Left ventricle myocardium inferior (tissue), 1 donor: Measurements from ENCODE around the gene CTNNBL1. TPM values are rescaled to one million over a fixed set of nuclear protein-coding genes. Genes with fewer than 3 reads are reported as not detected.

Source experiments
- DNase-seq: peaks from one replicate; pipeline ENCODE4 v3.0.0-alpha.2; 2020
- H3K27ac ChIP-seq: fragments of 200-600 bp; replicated peaks from 2 replicates; pipeline ENCODE4 v1.8.0; 2021
- H3K27me3 ChIP-seq: fragments of 200-600 bp; 2 replicates; pipeline ENCODE4 v1.8.0; 2021; ENCODE audit warnings: low read depth
- H3K36me3 ChIP-seq: fragments of 200-600 bp; 2 replicates; pipeline ENCODE4 v1.8.0; 2021
- H3K4me1 ChIP-seq: fragments of 200-600 bp; 2 replicates; pipeline ENCODE4 v1.8.0; 2021
- H3K4me3 ChIP-seq: fragments of 200-600 bp; 2 replicates; pipeline ENCODE4 v1.8.0; 2021; ENCODE audit warnings: mild to moderate bottlenecking, moderate library complexity
- H3K9me3 ChIP-seq: fragments of 200-600 bp; replicated peaks from 2 replicates; pipeline ENCODE4 v1.8.0; 2021
- CTCF ChIP-seq: fragments of 200-600 bp; IDR thresholded peaks from 2 replicates; pipeline ENCODE4 v1.8.0; 2021; ENCODE audit warnings: antibody characterized with exemption, mild to moderate bottlenecking, borderline replicate concordance
- intact Hi-C: fragments of 100-400 bp; cut with micrococcal nuclease; formaldehyde crosslinking; loops from one replicate; pipeline ENCODE4 v1.11.0; 2022
- total RNA-seq: library from RNA; stranded (reverse); fragmentation: NEBNext Ultra II Directional; extraction: Animal tissue kit (Norgen Biotek cat#: 25700); gene quantifications from one replicate; pipeline ENCODE4 v1.2.1, GENCODE V29; 2021
- donor health status: DM: no; HTN: yes; CAD: no; lungs with severe emphysema.

The CTNNBL1 gene
- total RNA-seq, 1 donor from 2014 or later: 58.8 TPM

- no peaks in the 10 kb centered on the region for H3K27me3 ChIP-seq
- no peak overlapping the region for H3K27ac ChIP-seq
- no peak for DNase-seq
- peaks cover 23% of the 10 kb centered on the region for H3K36me3 ChIP-seq
- intact Hi-C loops: no loop called here
- TF ChIP-seq CTCF: no peak
- H3K9me3 ChIP-seq: no peaks in the 10 kb centered on the region
- no peak overlapping the region for H3K4me3 ChIP-seq
- H3K4me1 ChIP-seq: peaks cover 29% of the 10 kb centered on the region
Measured at GRCh38 chr20:37776049-37776448, 82.2 kb downstream of the CTNNBL1 start.

- Histone ChIP-seq H3K27ac (no peak overlapping the region), H3K36me3 (peaks cover 24% of the 10 kb centered on the region), H3K27me3 (no peaks in the 10 kb centered on the region), H3K4me3 (no peak overlapping the region), H3K4me1 (peaks cover 29% of the 10 kb centered on the region), H3K9me3 (no peaks in the 10 kb centered on the region)
- no peak for DNase-seq
- intact Hi-C loops: no loop called here
- no peak for TF ChIP-seq CTCF
Measured at GRCh38 chr20:37776526-37776925, 82.7 kb downstream of the CTNNBL1 start.

DNA sequence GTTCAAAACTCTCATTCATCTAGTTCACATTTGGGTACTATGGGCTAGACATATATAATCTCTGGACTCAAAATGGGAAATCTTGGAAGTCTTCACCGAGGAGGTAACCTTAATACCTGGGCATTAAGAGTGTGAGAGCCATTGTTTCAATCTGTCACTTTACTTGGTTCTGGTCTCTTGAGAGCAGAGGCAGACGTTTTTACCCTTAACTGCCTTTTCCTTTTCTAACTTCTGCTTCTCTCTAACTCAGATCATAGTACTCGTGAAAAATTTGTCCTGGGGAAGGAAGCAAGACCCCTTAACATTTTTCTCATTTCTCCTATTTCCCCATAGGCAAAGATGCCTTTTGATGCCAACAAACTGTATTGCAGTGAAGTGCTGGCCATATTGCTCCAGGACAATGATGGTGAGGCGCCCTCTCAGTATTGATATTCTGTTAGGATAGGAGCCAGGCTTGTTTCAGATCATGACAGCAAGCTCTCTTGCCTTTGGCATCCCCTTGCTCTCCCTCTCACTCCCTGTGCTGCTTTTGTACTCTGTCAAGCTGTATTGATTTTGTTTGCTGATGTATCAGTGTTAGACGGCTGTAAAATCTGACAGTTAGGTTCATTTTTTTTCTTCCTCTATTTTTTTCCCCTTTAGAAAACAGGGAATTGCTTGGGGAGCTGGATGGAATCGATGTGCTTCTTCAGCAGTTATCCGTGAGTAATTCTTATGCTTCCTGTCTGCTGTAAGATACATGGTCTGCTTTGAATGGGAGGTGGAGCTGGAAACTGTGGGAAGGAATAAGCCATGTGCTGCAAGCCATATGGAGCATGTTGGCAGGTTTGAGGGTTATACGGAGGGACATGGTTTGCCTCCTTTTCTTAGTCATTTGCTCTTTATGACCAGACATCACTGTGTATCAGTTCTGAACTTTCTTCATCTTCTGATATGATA lies 83.5 kb downstream of the CTNNBL1 start:
- Histone ChIP-seq H3K36me3 (peaks cover 28% of the 10 kb centered on the region), H3K4me1 (peaks cover 29% of the 10 kb centered on the region), H3K4me3 (no peak overlapping the region), H3K9me3 (no peaks in the 10 kb centered on the region), H3K27ac (no peak overlapping the region), H3K27me3 (no peaks in the 10 kb centered on the region)
- DNase-seq: no peak
- intact Hi-C loops: no loop called here
- no peak for TF ChIP-seq CTCF

GRCh38 chr20:37777988-37778659 lies 84.3 kb downstream of the CTNNBL1 start:
- TF ChIP-seq CTCF: no peak
- Histone ChIP-seq H3K27ac (no peak overlapping the region), H3K27me3 (no peaks in the 10 kb centered on the region), H3K36me3 (peaks cover 30% of the 10 kb centered on the region), H3K4me1 (peaks cover 26% of the 10 kb centered on the region), H3K9me3 (no peaks in the 10 kb centered on the region), H3K4me3 (no peak overlapping the region)
- DNase-seq: no peak
- intact Hi-C loops: no loop called here

DNA sequence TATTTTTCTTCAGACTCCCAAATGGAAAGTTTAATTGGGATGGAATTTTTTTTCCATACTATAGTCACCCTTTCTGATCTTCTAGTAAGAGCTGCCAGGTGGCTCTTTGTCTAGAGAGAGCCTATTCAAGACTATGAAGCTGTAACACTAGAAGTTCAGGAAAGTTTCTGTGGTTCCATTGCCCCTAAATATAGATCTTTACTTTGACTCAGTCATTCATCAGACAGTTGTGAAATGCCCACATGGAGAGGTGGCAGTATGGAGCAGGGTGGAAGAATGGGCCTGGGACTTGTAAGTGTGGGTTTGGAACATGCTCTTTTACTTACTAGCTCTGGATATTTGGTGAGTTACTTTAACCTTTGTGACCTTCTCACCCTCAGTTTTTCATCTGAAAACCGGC lies 87.8 kb downstream of the CTNNBL1 start:
- Histone ChIP-seq H3K9me3 (no peaks in the 10 kb centered on the region), H3K36me3 (peaks cover 44% of the 10 kb centered on the region), H3K4me1 (peaks cover 13% of the 10 kb centered on the region), H3K27ac (no peak overlapping the region), H3K4me3 (no peak overlapping the region), H3K27me3 (no peaks in the 10 kb centered on the region)
- intact Hi-C loops: no loop called here
- no peak for TF ChIP-seq CTCF
- DNase-seq: no peak
